OCI-LY3 (cell line): ENCODE measurements around the gene CFAP43.

Source experiments
- CTCF ChIP-seq: fragments of 200-600, 300-600 bp; sonication (generic); IDR thresholded peaks from 2 replicates; pipeline ENCODE4 v1.5.1; 2014; ENCODE audit warnings: antibody characterized with exemption, low read length, low read depth
- EZH2phosphoT487 ChIP-seq: fragments of 200-600 bp; shearing (Covaris generic); IDR thresholded peaks from 2 replicates; pipeline ENCODE4 v1.6.1; 2018; ENCODE audit warnings: antibody characterized with exemption, mixed run types, low read depth

DNA sequence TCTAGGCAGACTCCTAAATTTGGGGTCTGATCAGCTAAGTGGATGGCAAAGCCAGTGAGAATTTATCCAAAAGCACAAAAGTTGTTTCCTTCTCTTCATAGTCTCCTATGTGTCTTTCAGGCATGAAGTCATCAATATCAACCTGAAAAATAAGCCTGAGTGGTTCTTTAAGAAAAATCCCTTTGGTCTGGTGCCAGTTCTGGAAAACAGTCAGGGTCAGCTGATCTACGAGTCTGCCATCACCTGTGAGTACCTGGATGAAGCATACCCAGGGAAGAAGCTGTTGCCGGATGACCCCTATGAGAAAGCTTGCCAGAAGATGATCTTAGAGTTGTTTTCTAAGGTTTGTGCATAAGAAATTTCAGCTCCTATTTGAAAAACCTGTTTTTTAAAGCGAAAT, 27.3 kb upstream of the CFAP43 start:
- no peak for TF ChIP-seq CTCF
- TF ChIP-seq EZH2phosphoT487 = no peak
